Right lung (tissue), 10 donors: Measurements from ENCODE around the gene SLC13A1. TPM values are rescaled to one million over a fixed set of nuclear protein-coding genes. Genes with fewer than 3 reads are reported as not detected.
"Not testable (repeated sequence)": the region's sequence is repeated elsewhere in the genome, so short reads cannot be mapped to it uniquely, and the experiment has no call there.

Experiments used
- DNase-seq, 2 donors: peaks; one replicate each; pipeline ENCODE4 v3.0.0-alpha.2; 2013
- long read RNA-seq, 8 donors: transcript quantifications; one replicate each; lab custom pipeline, GENCODE V29; 2026
- polyA plus RNA-seq, 5 donors: library from polyadenylated mRNA; unstranded; fragments of 120-200 nt; gene quantifications; one replicate each; pipeline versions ENCODE4 v1.2.1 to v1.2.3, GENCODE V29; 2013; ENCODE audit warnings: inconsistent platforms in 1 of 5, low replicate concordance in 1 of 5; ENCODE audit not compliant: insufficient read length in 5 of 5, insufficient read depth in 1 of 5

The SLC13A1 gene, protein sequence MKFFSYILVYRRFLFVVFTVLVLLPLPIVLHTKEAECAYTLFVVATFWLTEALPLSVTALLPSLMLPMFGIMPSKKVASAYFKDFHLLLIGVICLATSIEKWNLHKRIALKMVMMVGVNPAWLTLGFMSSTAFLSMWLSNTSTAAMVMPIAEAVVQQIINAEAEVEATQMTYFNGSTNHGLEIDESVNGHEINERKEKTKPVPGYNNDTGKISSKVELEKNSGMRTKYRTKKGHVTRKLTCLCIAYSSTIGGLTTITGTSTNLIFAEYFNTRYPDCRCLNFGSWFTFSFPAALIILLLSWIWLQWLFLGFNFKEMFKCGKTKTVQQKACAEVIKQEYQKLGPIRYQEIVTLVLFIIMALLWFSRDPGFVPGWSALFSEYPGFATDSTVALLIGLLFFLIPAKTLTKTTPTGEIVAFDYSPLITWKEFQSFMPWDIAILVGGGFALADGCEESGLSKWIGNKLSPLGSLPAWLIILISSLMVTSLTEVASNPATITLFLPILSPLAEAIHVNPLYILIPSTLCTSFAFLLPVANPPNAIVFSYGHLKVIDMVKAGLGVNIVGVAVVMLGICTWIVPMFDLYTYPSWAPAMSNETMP
- polyA plus RNA-seq: under 1 TPM in 1 of 5 donors, not detected in 4; 0.07 TPM
- long read RNA-seq, donor 1: 0 reads
- long read RNA-seq, donor 2: 0 reads
- long read RNA-seq, donor 3: 0 reads
- long read RNA-seq, donor 4: 0 reads
- long read RNA-seq, donor 5: 0 reads
- long read RNA-seq, donor 6: 0 reads
- long read RNA-seq, donor 7: 0 reads
- long read RNA-seq, donor 8: 0 reads

GRCh38 chr7:123199883-123200282, at the start of gene SLC13A1:
SLC13A1 (minus strand) TSS chr7:123199969; CDS start chr7:123199946, 23 bp downstream.
- no peak for DNase-seq

- DNase-seq: no peak
Observed at GRCh38 chr7:123244768-123245167, 45.0 kb upstream of the SLC13A1 start.

- DNase-seq: no peak
Observed at GRCh38 chr7:123242467-123243092, 42.8 kb upstream of the SLC13A1 start.

DNA sequence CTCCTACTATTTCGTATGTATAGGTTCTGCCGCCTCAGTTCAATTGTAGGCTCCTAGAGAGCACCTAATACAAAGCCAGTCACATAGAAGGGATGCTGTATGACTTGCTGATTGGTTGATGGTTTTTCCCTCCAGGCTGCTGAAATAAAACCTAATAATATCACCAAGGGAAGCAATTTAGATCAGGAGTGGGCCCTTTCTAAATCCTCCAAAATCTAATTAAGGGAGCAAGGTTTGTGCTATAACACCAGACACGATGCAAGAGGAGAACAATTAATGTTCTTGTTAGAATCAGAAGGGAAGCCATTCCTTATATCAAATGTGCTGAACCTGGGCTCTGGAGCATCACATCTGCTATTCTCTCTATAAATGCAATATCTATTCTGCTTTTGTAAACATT, 42.0 kb upstream of the SLC13A1 start:
- no peak for DNase-seq

DNA sequence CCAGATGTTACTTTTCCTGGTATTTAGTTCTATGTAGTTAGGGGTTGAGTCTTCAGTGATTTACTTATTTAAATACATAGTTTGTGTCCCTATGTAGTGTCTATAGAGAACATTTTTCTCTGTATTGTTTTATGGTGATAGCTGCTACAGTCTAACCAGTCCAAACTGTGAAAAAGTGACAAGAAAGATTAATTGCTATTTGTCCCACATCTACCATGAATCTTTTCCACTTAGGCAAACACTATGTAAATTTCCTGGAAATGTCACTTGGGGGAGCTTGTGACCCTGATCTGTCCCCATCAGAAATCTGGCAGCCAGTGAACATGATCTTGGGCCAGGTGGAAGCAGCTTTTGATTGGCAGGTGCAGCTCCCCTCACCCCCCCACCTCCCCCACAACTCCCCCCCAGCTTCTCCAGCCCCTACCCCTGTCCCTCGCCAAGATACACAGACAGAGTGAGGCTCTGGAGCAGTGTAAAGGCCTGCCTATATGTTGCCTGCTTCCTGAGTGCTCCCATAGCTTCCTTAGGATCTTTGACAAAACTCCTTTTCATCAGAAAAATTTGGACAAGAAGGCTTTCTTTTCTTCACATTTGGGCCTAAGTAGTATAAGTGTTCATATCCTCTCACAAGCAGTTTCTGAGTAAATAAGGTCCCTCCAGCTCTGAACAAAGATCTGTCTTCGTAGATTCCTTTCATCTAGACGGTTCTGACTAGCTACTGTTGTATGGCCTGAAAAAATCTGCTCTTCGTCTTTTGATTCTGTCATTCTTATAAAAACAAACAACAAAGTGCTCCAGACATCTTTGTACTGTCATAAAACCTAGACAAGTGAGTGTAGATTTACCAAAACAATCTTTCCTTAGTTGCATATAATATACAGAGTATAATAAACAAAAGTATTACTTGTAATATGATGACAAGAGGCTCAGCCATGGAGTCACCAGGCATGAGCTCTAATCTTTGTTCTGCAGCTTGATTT, 31.5 kb upstream of the SLC13A1 start:
- DNase-seq: no peak

GRCh38 chr7:123230603-123231002, 30.8 kb upstream of the SLC13A1 start:
- DNase-seq: no peak

DNA sequence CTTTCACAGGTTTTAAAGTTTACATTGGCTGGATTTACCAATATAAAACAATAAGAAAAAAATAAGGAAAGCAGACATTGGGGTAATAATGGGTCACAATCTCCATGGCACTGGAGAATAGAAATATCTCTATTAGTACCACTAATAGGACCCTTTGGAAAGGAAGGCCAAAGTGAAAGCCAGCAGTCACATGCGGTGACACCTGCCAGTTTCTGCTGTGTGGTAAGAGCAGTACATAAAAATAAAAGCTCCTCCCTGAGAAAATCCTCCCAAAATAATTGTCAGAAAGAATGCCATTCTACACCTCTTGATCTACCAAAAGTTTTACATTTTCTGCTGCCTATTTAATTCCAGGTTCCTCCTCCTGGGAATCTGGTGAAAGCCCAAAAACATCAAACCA, 30.4 kb upstream of the SLC13A1 start:
- DNase-seq: no peak

GRCh38 chr7:123229426-123229825, 29.7 kb upstream of the SLC13A1 start:
- no peak for DNase-seq

GRCh38 chr7:123227666-123228065, 27.9 kb upstream of the SLC13A1 start:
- DNase-seq: not testable (repeated sequence)

DNA sequence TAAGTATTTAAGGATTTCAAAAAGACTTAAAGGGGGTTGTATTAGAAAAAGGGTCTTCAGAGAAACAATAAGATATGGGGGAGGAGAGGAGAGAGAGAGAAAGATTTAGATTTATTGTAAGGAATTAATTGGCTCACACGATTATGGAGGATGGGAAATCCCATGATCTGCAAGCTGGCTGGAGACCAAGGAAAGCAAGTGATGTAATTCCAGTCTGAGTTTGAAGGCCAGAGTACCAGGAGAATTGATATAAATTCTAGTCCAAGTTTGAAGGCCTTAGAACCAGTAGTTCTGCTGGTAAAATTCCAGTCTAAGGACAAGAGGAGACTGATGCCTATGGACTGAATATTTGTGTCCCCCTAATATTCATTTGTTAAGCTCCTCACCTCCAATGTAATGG, 20.6 kb upstream of the SLC13A1 start:
- DNase-seq: no peak

DNA sequence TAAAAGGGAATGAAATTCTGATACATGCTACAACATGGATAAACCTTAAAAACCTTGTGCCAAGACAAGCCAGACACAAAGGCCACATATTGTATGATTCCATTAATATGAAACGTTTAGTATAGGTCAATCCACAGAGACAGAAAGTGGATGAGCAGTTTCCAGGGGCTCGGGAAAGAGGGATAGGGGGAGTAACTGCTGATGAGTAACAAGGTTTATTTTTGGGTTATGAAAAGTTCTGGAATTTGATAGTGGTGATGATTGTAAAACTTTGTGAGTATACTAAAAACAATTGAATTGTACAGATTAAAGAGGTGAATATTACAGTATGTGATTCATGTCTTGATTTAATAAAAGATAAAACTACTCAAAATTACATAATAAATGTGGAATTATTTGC, 19.1 kb upstream of the SLC13A1 start:
- no peak for DNase-seq

DNA sequence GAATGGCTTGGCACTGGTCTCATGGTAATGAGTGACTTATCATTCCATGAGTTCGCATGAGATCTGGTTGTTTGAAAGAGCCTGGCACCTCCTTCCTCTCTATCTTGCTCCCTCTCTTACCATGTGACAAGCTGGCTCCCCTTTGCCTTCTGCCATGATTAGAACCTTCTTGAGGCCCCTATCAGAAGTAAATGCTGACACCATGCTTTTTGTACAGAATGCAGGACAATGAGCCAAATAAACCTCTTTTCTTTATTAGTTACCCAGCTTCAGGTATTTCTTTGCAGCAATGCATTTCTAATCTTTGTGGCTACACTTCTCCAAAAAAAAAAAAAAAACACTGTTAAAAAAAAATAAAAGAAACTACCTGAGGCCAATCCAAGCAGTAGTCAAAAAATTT, 17.1 kb upstream of the SLC13A1 start:
- no peak for DNase-seq

DNA sequence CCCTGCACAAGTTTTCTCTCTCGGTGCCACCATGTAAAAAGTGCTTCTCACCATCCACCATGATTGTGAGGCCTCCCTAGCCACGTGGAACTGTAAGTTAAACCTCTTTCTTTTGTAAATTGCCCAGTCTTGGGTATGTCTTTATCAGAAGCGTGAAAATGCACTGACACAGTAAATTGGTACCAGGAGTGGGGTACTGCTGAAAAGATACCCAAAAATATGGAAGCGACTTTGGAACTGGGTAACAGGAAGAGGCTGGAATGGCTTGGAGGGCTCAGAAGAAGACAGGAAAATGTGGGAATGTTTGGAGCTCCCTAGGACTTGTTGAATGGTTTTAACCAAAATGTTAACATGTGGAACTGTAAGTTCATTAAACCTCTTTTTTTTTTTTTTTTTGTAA, 15.6 kb upstream of the SLC13A1 start:
- DNase-seq: no peak

DNA sequence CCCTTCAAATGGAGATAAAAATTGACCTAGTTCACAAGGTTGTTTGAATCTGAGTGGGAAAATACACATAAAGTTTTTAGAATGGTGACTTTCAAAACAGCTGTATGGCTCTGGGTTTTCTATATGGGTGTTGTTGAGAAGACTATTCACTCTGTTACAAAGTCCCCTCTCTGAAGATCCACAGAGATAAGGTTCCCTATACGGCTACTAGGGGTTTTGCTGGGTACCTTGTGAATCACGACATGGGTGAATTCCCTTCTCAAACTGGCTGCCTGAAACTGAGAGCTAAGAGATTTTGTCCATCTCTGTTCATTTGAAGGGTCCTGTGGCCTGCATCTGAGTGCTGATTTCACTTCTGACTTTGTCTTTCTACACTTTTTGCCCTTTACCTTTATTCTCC, 11.8 kb upstream of the SLC13A1 start:
- DNase-seq: no peak

DNA sequence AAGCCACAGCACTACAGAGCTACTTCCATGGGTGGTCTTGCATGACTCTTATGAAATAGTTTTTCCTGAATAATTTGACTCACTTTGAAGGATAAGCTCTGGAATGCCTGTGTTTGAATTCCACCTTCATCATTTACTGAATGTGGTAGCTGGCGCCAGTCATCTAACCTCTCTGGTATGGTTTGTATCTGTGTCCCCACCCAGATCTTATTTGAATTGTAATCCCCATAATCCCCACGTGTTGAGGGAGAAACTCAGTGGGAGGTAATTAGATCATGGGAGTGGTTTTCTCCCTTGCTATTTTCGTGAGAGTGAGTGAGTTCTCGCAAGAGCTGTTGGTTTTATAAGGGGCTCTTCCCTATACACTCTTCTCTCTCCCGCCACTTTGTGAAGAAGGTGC, 11.2 kb upstream of the SLC13A1 start:
- DNase-seq: no peak

GRCh38 chr7:123209786-123210185, 10.0 kb upstream of the SLC13A1 start:
- no peak for DNase-seq

GRCh38 chr7:123208793-123209192, 9.0 kb upstream of the SLC13A1 start:
- no peak for DNase-seq

GRCh38 chr7:123204206-123204835, 4.6 kb upstream of the SLC13A1 start:
- no peak for DNase-seq

DNA sequence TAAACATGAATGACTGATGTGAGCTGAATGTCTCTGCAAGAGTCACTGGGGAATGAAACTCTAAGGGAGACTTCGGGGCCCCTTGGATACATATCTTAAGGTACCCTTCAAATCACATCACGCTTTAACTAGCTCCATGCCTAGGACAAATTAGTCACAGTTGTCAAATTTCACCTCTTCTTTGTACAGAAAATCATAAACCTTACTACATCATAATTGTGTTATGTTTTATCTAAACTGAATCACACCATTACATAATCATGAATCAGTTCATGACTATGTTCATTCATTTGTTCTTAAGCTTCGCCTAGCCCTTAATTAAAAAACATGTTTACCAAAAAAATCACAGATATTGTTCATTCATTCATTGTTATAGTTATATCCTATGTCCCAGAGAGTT, 2.1 kb upstream of the SLC13A1 start:
- DNase-seq: no peak
